GM12864 (cell line): ENCODE results near the gene LRP10.

Source experiments
- DNase-seq: peaks from one replicate; pipeline ENCODE4 v3.0.0-alpha.2; 2011; ENCODE audit warnings: low read depth
- H3K4me3 ChIP-seq: 2 replicates; pipeline ENCODE4 v1.5.1; 2011; ENCODE audit warnings: mild to moderate bottlenecking, low read depth, low read length, control low read depth
- CTCF ChIP-seq: IDR thresholded peaks from 2 replicates; pipeline ENCODE4 v1.5.1; 2011; ENCODE audit warnings: low read depth, mild to moderate bottlenecking, moderate library complexity, low read length, control low read depth, inconsistent platforms; ENCODE audit errors: missing control alignments

Gene LRP10

GRCh38 chr14:22896356-22896755 lies 24.8 kb downstream of the LRP10 start:
- H3K4me3 ChIP-seq = no peak overlapping the region
- TF ChIP-seq CTCF = no peak
- no peak for DNase-seq

DNA sequence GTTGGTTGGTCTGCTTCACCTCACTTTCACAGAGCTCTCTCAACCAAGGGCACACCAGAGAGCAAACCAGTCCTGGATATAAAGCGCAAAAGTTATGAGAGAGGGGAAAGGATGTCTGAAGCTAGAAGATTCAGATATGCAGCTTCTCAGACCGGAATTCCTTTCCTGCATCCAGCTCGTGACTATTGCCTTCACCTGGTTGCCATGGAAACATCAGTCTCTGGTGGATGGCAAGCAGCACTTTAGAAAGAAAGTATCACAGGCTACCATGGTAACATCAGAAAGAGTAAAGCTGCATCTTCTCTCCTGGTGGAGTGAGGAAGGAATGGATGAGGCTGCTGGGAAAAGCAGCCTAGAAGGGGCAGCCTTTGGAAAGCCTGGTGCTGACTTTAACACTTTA lies 25.2 kb downstream of the LRP10 start:
- no peak for DNase-seq
- no peak for TF ChIP-seq CTCF
- no peak overlapping the region for H3K4me3 ChIP-seq

DNA sequence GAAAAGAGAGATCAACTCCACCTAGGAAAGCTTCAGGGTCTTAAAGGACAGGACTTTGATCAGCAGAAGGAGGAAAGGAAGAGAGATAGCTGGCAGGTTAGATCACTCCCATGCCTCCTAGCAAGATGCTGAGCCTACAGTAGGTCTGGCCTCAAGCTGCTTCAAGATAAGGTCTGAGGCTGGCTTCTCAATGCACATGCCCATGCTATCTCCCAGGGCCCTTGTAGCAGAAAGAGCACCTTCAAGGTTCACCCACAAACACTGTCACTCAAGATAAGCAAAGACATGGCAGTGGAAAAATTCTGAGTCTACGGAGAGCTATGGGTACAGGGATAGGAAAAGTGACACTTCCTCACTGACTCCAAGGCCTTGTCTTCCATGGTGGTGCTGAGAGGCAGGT lies 25.8 kb downstream of the LRP10 start:
- no peak for TF ChIP-seq CTCF
- DNase-seq = no peak
- H3K4me3 ChIP-seq = no peak overlapping the region

DNA sequence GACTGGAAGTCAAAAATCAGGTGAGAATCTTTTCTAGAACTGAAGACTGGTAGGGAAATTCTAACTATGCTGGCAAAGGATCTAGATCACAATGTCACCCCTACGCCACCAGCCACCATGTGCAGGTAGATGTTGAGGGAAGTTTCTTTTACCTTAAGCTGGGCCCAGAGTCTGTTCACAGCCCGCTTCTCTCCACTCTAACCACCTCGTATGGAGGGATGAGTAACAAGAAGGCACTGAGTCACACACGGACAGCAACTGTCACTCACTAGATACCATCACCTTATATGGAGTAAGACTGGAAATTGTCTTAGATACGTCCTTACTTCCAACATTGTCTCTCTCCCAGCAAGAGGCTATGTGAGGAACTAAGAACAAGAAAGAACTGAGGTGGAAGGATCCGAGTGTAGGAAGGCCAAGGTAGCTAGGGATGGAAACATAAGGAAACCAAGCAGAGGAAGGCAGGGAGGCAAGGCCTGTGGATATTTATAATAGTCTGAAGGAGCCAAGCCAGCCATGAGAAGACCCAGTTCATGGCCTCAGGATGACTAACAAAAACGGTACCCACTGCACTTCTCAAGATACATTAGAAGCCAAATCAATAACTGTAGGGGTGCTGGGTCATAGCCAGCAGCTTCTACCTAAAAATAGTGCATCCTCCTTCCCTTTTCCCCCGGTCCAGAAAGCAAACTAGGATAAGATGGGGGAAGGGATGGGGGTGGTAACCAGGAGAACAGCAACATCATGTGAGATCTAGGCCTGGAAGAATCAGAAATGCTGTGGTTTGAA lies 27.0 kb downstream of the LRP10 start:
- DNase-seq = no peak
- H3K4me3 ChIP-seq = no peak overlapping the region
- TF ChIP-seq CTCF = no peak

GRCh38 chr14:22900081-22900799 lies 28.7 kb downstream of the LRP10 start:
- no peak overlapping the region for H3K4me3 ChIP-seq
- DNase-seq = no peak
- TF ChIP-seq CTCF = peak; percentile 60

DNA sequence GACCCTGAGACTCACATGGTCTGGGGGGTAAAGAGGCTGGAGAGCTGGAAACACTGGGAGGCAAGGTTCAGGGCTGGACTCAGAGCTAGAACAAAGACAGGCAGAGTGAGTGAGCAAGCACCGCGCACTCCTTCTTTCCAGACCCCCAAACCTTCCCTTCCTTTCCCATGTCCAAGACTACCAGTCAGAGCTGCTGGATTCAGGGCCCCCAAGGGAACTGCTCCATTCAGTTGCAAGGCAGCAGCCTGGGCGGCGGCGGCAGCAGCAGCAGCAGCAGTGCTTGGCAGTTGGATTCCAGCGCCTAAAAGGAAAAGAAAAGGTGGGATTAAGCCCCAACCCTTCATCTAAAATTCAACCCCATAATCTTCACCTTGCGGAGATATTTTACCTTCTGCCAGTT lies 30.3 kb downstream of the LRP10 start:
- TF ChIP-seq CTCF = no peak
- no peak overlapping the region for H3K4me3 ChIP-seq
- no peak for DNase-seq
